PC-3 (cell line): ENCODE data around the gene ENAH. TPM values are rescaled to one million over a fixed set of nuclear protein-coding genes. Genes with fewer than 3 reads are reported as not detected.

Experiments
- ATAC-seq: fragments of 200-7000 bp; cut with Tn5 transposase; 2 replicates; pipeline ENCODE4 v1.9.1; 2020; ENCODE audit warnings: mild to moderate bottlenecking, moderate library complexity
- BruUV-seq: library from RNA; stranded (reverse); fragments of 400-500 nt; replicated peaks from 2 replicates; lab custom pipeline; 2021; lab: Mats Ljungman, UMichigan
- CTCF ChIA-PET: fragments of 300-600 bp; sonication (Branson Sonifier 250); formaldehyde crosslinking; loops from one replicate; lab custom pipeline; 2022; ENCODE audit warnings: antibody characterized with exemption; lab: Charles Lee
- POLR2A ChIA-PET: fragments of 300-600 bp; sonication (Branson Sonifier 250); formaldehyde crosslinking; loops from one replicate; lab custom pipeline; 2022; ENCODE audit warnings: antibody characterized with exemption; ENCODE audit not compliant: unreplicated experiment; lab: Charles Lee
- DNase-seq: peaks from one replicate; pipeline ENCODE4 v3.0.0-alpha.2; 2015
- H2AFZ ChIP-seq: fragments of 300-600 bp; sonication (generic); 2 replicates; pipeline ENCODE4 v1.6.0; 2016; ENCODE audit warnings: antibody characterized with exemption, low read length
- H3F3A ChIP-seq: fragments of 300-600 bp; sonication (generic); one replicate; pipeline ENCODE4 v1.6.0; 2017; ENCODE audit warnings: antibody characterized with exemption, low read length, control low read depth, mild to moderate bottlenecking; ENCODE audit not compliant: unreplicated experiment
- H3K27ac ChIP-seq: fragments of 300-600 bp; sonication (generic); 2 replicates; pipeline ENCODE4 v1.5.1; 2016; ENCODE audit warnings: mild to moderate bottlenecking, low read length
- H3K27me3 ChIP-seq: fragments of 300-600 bp; sonication (generic); 2 replicates; pipeline ENCODE4 v1.6.1; 2016; ENCODE audit warnings: low read length, mixed read lengths
- H3K36me3 ChIP-seq: fragments of 300-600 bp; sonication (generic); 2 replicates; pipeline ENCODE4 v1.6.1; 2016; ENCODE audit warnings: low read depth, mixed run types, low read length, mixed read lengths
- H3K4me1 ChIP-seq: fragments of 300-600 bp; sonication (generic); 2 replicates; pipeline ENCODE4 v1.5.1; 2016; ENCODE audit warnings: low read length; ENCODE audit not compliant: insufficient read depth
- H3K4me2 ChIP-seq: fragments of 300-600 bp; sonication (generic); 2 replicates; pipeline ENCODE4 v1.6.0; 2016; ENCODE audit warnings: low read length
- H3K4me3 ChIP-seq: fragments of 300-600 bp; sonication (generic); 2 replicates; pipeline ENCODE4 v1.5.1; 2016; ENCODE audit warnings: mild to moderate bottlenecking, low read length, mixed read lengths
- H3K79me2 ChIP-seq: fragments of 300-600 bp; sonication (generic); 2 replicates; pipeline ENCODE4 v1.6.1; 2017; ENCODE audit warnings: low read length, mixed read lengths
- H3K9ac ChIP-seq: fragments of 300-600 bp; sonication (generic); 2 replicates; pipeline ENCODE4 v1.6.0; 2016; ENCODE audit warnings: mild to moderate bottlenecking, low read length
- H3K9me2 ChIP-seq: fragments of 300-600 bp; sonication (generic); replicated peaks from 2 replicates; pipeline ENCODE4 v1.6.1; 2016; ENCODE audit warnings: mixed run types, low read length, mixed read lengths
- H3K9me3 ChIP-seq: fragments of 300-600 bp; sonication (generic); 2 replicates; pipeline ENCODE4 v1.6.1; 2016; ENCODE audit warnings: low read length, mixed read lengths
- H4K20me1 ChIP-seq: fragments of 300-600 bp; sonication (generic); 2 replicates; pipeline ENCODE4 v1.6.1; 2016; ENCODE audit warnings: low read length, mixed read lengths
- CTCF ChIP-seq: fragments of 300-600 bp; sonication (generic); conservative IDR thresholded peaks from 2 replicates; pipeline ENCODE4 v1.5.1; 2017; ENCODE audit warnings: antibody characterized with exemption, low read depth, mild to moderate bottlenecking, low read length
- EZH2 ChIP-seq: fragments of 300-600 bp; sonication (generic); IDR thresholded peaks from one replicate; pipeline ENCODE4 v1.6.1; 2017; ENCODE audit warnings: antibody characterized with exemption, mild to moderate bottlenecking, low read length; ENCODE audit not compliant: unreplicated experiment
- EZH2phosphoT487 ChIP-seq: fragments of 300-600 bp; sonication (generic); IDR thresholded peaks from 2 replicates; pipeline ENCODE4 v1.6.1; 2018; ENCODE audit warnings: mild to moderate bottlenecking, antibody characterized with exemption, low read length, borderline replicate concordance
- intact Hi-C: fragments of 100-400 bp; cut with micrococcal nuclease; formaldehyde crosslinking; loops from 2 replicates; pipeline ENCODE4 v1.9.0; 2023
- total RNA-seq: library from RNA; depleted of rRNA; stranded (reverse); fragments of >200 nt; gene quantifications from 2 replicates; pipeline ENCODE4 v1.2.3, GENCODE V29; 2014

ENAH gene
- total RNA-seq, 1 experiment from 2014 or later: 96.6 TPM

- Histone ChIP-seq H3K36me3 (no peaks in the 10 kb centered on the region), H3K27me3 (no peaks in the 10 kb centered on the region), H3K9ac (no peak overlapping the region), H3F3A (no peaks in the 10 kb centered on the region), H3K9me3 (no peaks in the 10 kb centered on the region), H3K27ac (no peak overlapping the region), H3K4me3 (no peak overlapping the region), H3K9me2 (no peaks in the 10 kb centered on the region), H3K4me1 (peaks cover 19% of the 10 kb centered on the region), H4K20me1 (no peaks in the 10 kb centered on the region), H3K79me2 (no peaks in the 10 kb centered on the region), H3K4me2 (no peak overlapping the region), H2AFZ (no peak overlapping the region)
- no TSS peak for BruUV-seq
- TF ChIP-seq EZH2 (no peak), CTCF (peak; percentile 53), EZH2phosphoT487 (no peak)
- no peak for DNase-seq
- ChIA-PET POLR2A (interaction anchor here (0.6 kb wide), 2 partner anchors 65 to 100 kb away, joined by 3 read pairs; no protein-coding TSS in a partner anchor), CTCF (interaction anchor here (0.5 to 0.8 kb wide), 2 partner anchors 13 to 622 kb away, joined by 3 to 9 read pairs; no protein-coding TSS in a partner anchor)
- intact Hi-C loops: no loop called here
- no peak for ATAC-seq
These were observed 211.4 kb downstream of the ENAH start for GRCh38 chr1:225441314-225442122.

GRCh38 chr1:225440380-225441221 lies 212.3 kb downstream of the ENAH start:
- no peaks in the 10 kb centered on the region for H3K27me3 ChIP-seq
- H3K4me2 ChIP-seq: no peak overlapping the region
- H3K79me2 ChIP-seq: no peaks in the 10 kb centered on the region
- peaks cover 10% of the 10 kb centered on the region for H3K4me1 ChIP-seq
- H2AFZ ChIP-seq: no peak overlapping the region
- H3K27ac ChIP-seq: no peak overlapping the region
- POLR2A ChIA-PET: interaction anchor here (0.6 kb wide), 2 partner anchors 66 to 99 kb away, joined by 3 read pairs; no protein-coding TSS in a partner anchor
- no peak overlapping the region for H3K4me3 ChIP-seq
- ATAC-seq: no peak
- no TSS peak for BruUV-seq
- no peak overlapping the region for H3K9ac ChIP-seq
- CTCF ChIA-PET: interaction anchor here (0.5 to 0.8 kb wide), 2 partner anchors 12 to 623 kb away, joined by 3 to 9 read pairs; no protein-coding TSS in a partner anchor
- H3K9me3 ChIP-seq: no peaks in the 10 kb centered on the region
- TF ChIP-seq EZH2 (no peak), CTCF (no peak), EZH2phosphoT487 (no peak)
- DNase-seq: no peak
- H3F3A ChIP-seq: no peaks in the 10 kb centered on the region
- no peaks in the 10 kb centered on the region for H4K20me1 ChIP-seq
- no peaks in the 10 kb centered on the region for H3K9me2 ChIP-seq
- no peaks in the 10 kb centered on the region for H3K36me3 ChIP-seq
- intact Hi-C loops: no loop called here
